HEK293 (cell line): Measurements from ENCODE around the gene TANC1.

Experiments
- CTCF ChIA-PET: fragments of 350-600 bp; formaldehyde crosslinking; extraction: SDS; loops from one replicate; lab custom pipeline; 2021; ENCODE audit warnings: antibody characterized with exemption; lab: Yijun Ruan, JAX
- POLR2A ChIA-PET: fragments of 300-600 bp; formaldehyde crosslinking; extraction: SDS; loops from one replicate; lab custom pipeline; 2020; ENCODE audit warnings: antibody characterized with exemption, inconsistent platforms; lab: Yijun Ruan, JAX
- H3K27ac ChIP-seq: fragments of 200-500 bp; sonication (Bioruptor generic); 2 replicates; pipeline ENCODE4 v1.5.1; 2014; ENCODE audit warnings: low read depth, low read length, control low read depth, inconsistent platforms; ENCODE audit errors: extremely low read depth
- H3K36me3 ChIP-seq, 2 experiments: fragments of 200-500 bp in 1 of 2; sonication (Bioruptor generic) in 1 of 2; 1 replicate in 1 of 2; 2 replicates in 1 of 2; pipeline ENCODE4 v1.5.1; 2014 to 2017; ENCODE audit warnings: inconsistent platforms in 2 of 2, low read length in 2 of 2; ENCODE audit not compliant: control insufficient read depth in 2 of 2, insufficient read depth in 1 of 2
- H3K4me1 ChIP-seq: fragments of 200-500 bp; sonication (Bioruptor generic); 2 replicates; pipeline ENCODE4 v1.5.1; 2014; ENCODE audit warnings: mild to moderate bottlenecking, low read length, inconsistent platforms; ENCODE audit not compliant: control insufficient read depth, insufficient read depth
- H3K4me3 ChIP-seq: 2 replicates; pipeline ENCODE4 v1.5.1; 2011; ENCODE audit warnings: low read depth, mild to moderate bottlenecking, control low read depth, low read length, moderate library complexity
- H3K9me3 ChIP-seq: fragments of 200-500 bp; sonication (Bioruptor generic); 2 replicates; pipeline ENCODE4 v1.5.1; 2014; ENCODE audit warnings: low read depth, low read length, inconsistent platforms; ENCODE audit not compliant: control insufficient read depth, insufficient read depth
- GLI2 ChIP-seq: fragments of 450-650 bp; formaldehyde crosslinking; IDR thresholded peaks from 2 replicates; pipeline ENCODE4; 2017; ENCODE audit warnings: missing biosample characterization, missing genetic modification characterization, low read depth, borderline replicate concordance
- IKZF3 ChIP-seq: fragments of 450-650 bp; IDR thresholded peaks from 2 replicates; pipeline ENCODE4 v1.5.0; 2018; ENCODE audit warnings: missing biosample characterization, mild to moderate bottlenecking, missing genetic modification characterization, moderate library complexity
- KLF16 ChIP-seq: fragments of 450-650 bp; formaldehyde crosslinking; IDR thresholded peaks from 2 replicates; pipeline ENCODE4 v1.5.1; 2017; ENCODE audit warnings: missing biosample characterization, missing genetic modification characterization
- REPIN1 ChIP-seq: fragments of 450-650 bp; formaldehyde crosslinking; IDR thresholded peaks from 2 replicates; pipeline ENCODE4 v1.5.1; 2017; ENCODE audit warnings: missing biosample characterization, missing genetic modification characterization, low read depth
- SCRT2 ChIP-seq: fragments of 450-650 bp; formaldehyde crosslinking; IDR thresholded peaks from 2 replicates; pipeline ENCODE4 v1.5.1; 2016; ENCODE audit warnings: missing biosample characterization, missing genetic modification characterization
- YY1 ChIP-seq: fragments of 450-650 bp; formaldehyde crosslinking; IDR thresholded peaks from 2 replicates; pipeline ENCODE4 v1.5.1; 2018; ENCODE audit warnings: missing biosample characterization, missing genetic modification characterization
- ZNF169 ChIP-seq: fragments of 450-650 bp; formaldehyde crosslinking; IDR thresholded peaks from 2 replicates; pipeline ENCODE4 v1.5.1; 2016; ENCODE audit warnings: missing biosample characterization, missing genetic modification characterization
- ZNF223 ChIP-seq: fragments of 450-650 bp; formaldehyde crosslinking; IDR thresholded peaks from 2 replicates; pipeline ENCODE4 v1.5.1; 2016; ENCODE audit warnings: missing biosample characterization, missing genetic modification characterization
- ZNF274 ChIP-seq, 2 experiments: fragments of 200-500 bp in 1 of 2; fragments of 450-650 bp in 1 of 2; sonication (Bioruptor generic) in 1 of 2; formaldehyde crosslinking in 1 of 2; IDR thresholded peaks; 2 replicates each; pipeline versions ENCODE4 v1.5.1 to v1.6.1; 2014 to 2016; ENCODE audit warnings: borderline replicate concordance in 1 of 2, inconsistent platforms in 1 of 2, low read length in 1 of 2, missing biosample characterization in 1 of 2, missing genetic modification characterization in 1 of 2
- ZNF302 ChIP-seq: fragments of 450-650 bp; formaldehyde crosslinking; IDR thresholded peaks from 2 replicates; pipeline ENCODE4 v1.5.1; 2016; ENCODE audit warnings: missing biosample characterization, missing genetic modification characterization, low read depth
- ZNF624 ChIP-seq: fragments of 450-650 bp; formaldehyde crosslinking; IDR thresholded peaks from 2 replicates; pipeline ENCODE4 v1.5.1; 2017; ENCODE audit warnings: missing biosample characterization, missing genetic modification characterization
- ZNF654 ChIP-seq: fragments of 450-650 bp; formaldehyde crosslinking; IDR thresholded peaks from 2 replicates; pipeline ENCODE4 v1.5.1; 2016; ENCODE audit warnings: low read depth, missing biosample characterization, missing genetic modification characterization
- ZNF677 ChIP-seq: fragments of 450-650 bp; IDR thresholded peaks from 2 replicates; pipeline ENCODE4 v1.5.0; 2018; ENCODE audit warnings: missing biosample characterization, mild to moderate bottlenecking, missing genetic modification characterization, moderate library complexity
- ZNF830 ChIP-seq: fragments of 450-650 bp; IDR thresholded peaks from 2 replicates; pipeline ENCODE4 v1.5.0; 2018; ENCODE audit warnings: missing biosample characterization, missing genetic modification characterization, low read depth, mild to moderate bottlenecking, moderate library complexity
- TF ChIP-seq, protein P1 (sequence below): fragments of 450-650 bp; formaldehyde crosslinking; IDR thresholded peaks from 2 replicates; pipeline ENCODE4 v1.5.1; 2017; ENCODE audit warnings: missing biosample characterization, missing genetic modification characterization
- TF ChIP-seq, protein P2 (sequence below): fragments of 450-650 bp; formaldehyde crosslinking; IDR thresholded peaks from 2 replicates; pipeline ENCODE4 v1.5.1; 2016; ENCODE audit warnings: missing biosample characterization, missing genetic modification characterization, low read depth
- TF ChIP-seq, protein P3 (sequence below): sonication (generic); formaldehyde crosslinking; IDR thresholded peaks from 2 replicates; pipeline ENCODE4 v1.8.1; 2022; ENCODE audit warnings: mild to moderate bottlenecking, moderate library complexity, missing genetic modification reagents
- TF ChIP-seq, protein P4 (sequence below): fragments of 450-650 bp; formaldehyde crosslinking; IDR thresholded peaks from 2 replicates; pipeline ENCODE4 v1.5.1; 2016; ENCODE audit warnings: missing biosample characterization, missing genetic modification characterization, borderline replicate concordance

The TANC1 gene

DNA sequence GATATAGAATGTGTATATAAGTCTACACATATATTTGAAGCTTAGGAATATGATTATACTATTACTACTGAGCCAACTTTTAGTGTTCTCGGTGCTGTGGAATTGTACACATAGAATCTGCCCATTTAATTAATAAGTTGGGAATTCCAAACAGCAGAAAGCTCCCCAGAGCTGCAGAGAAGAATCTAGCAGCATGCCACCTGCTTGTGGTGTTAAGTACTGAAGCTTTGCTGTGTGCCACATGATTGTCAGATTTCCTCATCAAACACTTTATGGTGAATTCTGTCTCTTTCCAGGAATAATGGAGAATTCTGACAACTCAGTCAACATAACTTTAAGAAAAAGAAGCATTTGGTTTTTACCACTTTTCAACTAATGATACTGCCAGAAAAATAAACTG is 200.3 kb downstream of the TANC1 start:
- peaks cover 9 to 57% of the 10 kb centered on the region in 2 experiments for H3K36me3 ChIP-seq
- CTCF ChIA-PET: interaction anchor here (0.6 to 0.9 kb wide), 2 partner anchors 12 to 849 kb away, joined by 3 read pairs; no protein-coding TSS in a partner anchor

DNA sequence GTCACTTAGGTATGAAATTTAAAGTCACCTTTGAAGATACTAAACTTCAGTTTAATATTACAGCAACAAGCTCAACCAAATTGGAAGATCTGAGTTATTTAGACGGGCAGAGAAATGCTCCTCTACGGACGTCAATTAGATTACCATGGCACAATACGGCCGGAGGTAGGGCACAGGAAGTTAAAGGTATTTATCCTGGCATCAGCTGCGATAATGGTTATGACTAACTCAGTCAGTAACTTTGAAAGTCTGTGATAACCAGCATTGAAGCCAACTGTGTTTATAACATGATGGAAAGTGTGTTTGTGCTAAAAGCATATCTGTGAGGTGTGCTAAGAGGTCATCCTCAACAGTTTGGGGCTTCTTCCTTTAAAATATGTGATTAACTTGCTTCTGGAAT is 200.7 kb downstream of the TANC1 start:
- Histone ChIP-seq H3K4me1 (no peaks in the 10 kb centered on the region), H3K27ac (no peak overlapping the region)
- ChIA-PET POLR2A (interaction anchor here (0.6 kb wide), 1 partner anchor 57 kb away, joined by 4 read pairs; no protein-coding TSS in a partner anchor), CTCF (interaction anchor here (0.6 to 0.9 kb wide), 3 partner anchors 11 to 849 kb away, joined by 3 to 5 read pairs (median 3); no protein-coding TSS in a partner anchor)
- TF ChIP-seq ZNF830 (no peak), REPIN1 (tag by site-specific recombination) (no peak), ZNF677 (tag by site-specific recombination) (no peak)
- TF ChIP-seq, all 188 proteins: peak for 0
- H3K4me3 ChIP-seq: no peak overlapping the region
- H3K9me3 ChIP-seq: no peaks in the 10 kb centered on the region
- H3K36me3 ChIP-seq: peaks cover 9 to 62% of the 10 kb centered on the region in 2 experiments

More for the DNA sequence above, 200.3 kb downstream of the TANC1 start:
- TF ChIP-seq ZNF654 (no peak), ZNF624 (tag by site-specific recombination) (no peak), ZNF302 (no peak), IKZF3 (tag by site-specific recombination) (no peak), SCRT2 (tag by site-specific recombination) (no peak), ZNF274 (IDR thresholded peaks at IDR 0.05; ENCODE audit: low read length) (no peak), ZNF274 (tag by site-specific recombination; IDR thresholded peaks at IDR 0.05; ENCODE audit: borderline replicate concordance) (no peak), GLI2 (tag by site-specific recombination) (no peak), ZNF169 (tag by site-specific recombination) (no peak), YY1 (tag by site-specific recombination) (no peak), KLF16 (no peak), ZNF223 (tag by site-specific recombination) (no peak)
- TF ChIP-seq, protein P1, sequence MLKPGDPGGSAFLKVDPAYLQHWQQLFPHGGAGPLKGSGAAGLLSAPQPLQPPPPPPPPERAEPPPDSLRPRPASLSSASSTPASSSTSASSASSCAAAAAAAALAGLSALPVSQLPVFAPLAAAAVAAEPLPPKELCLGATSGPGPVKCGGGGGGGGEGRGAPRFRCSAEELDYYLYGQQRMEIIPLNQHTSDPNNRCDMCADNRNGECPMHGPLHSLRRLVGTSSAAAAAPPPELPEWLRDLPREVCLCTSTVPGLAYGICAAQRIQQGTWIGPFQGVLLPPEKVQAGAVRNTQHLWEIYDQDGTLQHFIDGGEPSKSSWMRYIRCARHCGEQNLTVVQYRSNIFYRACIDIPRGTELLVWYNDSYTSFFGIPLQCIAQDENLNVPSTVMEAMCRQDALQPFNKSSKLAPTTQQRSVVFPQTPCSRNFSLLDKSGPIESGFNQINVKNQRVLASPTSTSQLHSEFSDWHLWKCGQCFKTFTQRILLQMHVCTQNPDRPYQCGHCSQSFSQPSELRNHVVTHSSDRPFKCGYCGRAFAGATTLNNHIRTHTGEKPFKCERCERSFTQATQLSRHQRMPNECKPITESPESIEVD (tag by site-specific recombination): no peak
- TF ChIP-seq, protein P2, sequence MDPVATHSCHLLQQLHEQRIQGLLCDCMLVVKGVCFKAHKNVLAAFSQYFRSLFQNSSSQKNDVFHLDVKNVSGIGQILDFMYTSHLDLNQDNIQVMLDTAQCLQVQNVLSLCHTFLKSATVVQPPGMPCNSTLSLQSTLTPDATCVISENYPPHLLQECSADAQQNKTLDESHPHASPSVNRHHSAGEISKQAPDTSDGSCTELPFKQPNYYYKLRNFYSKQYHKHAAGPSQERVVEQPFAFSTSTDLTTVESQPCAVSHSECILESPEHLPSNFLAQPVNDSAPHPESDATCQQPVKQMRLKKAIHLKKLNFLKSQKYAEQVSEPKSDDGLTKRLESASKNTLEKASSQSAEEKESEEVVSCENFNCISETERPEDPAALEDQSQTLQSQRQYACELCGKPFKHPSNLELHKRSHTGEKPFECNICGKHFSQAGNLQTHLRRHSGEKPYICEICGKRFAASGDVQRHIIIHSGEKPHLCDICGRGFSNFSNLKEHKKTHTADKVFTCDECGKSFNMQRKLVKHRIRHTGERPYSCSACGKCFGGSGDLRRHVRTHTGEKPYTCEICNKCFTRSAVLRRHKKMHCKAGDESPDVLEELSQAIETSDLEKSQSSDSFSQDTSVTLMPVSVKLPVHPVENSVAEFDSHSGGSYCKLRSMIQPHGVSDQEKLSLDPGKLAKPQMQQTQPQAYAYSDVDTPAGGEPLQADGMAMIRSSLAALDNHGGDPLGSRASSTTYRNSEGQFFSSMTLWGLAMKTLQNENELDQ (tag by site-specific recombination): no peak
- TF ChIP-seq, protein P3, sequence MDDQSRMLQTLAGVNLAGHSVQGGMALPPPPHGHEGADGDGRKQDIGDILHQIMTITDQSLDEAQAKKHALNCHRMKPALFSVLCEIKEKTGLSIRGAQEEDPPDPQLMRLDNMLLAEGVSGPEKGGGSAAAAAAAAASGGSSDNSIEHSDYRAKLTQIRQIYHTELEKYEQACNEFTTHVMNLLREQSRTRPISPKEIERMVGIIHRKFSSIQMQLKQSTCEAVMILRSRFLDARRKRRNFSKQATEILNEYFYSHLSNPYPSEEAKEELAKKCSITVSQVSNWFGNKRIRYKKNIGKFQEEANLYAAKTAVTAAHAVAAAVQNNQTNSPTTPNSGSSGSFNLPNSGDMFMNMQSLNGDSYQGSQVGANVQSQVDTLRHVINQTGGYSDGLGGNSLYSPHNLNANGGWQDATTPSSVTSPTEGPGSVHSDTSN (CRISPR knock-in tag): no peak
- TF ChIP-seq, protein P4, sequence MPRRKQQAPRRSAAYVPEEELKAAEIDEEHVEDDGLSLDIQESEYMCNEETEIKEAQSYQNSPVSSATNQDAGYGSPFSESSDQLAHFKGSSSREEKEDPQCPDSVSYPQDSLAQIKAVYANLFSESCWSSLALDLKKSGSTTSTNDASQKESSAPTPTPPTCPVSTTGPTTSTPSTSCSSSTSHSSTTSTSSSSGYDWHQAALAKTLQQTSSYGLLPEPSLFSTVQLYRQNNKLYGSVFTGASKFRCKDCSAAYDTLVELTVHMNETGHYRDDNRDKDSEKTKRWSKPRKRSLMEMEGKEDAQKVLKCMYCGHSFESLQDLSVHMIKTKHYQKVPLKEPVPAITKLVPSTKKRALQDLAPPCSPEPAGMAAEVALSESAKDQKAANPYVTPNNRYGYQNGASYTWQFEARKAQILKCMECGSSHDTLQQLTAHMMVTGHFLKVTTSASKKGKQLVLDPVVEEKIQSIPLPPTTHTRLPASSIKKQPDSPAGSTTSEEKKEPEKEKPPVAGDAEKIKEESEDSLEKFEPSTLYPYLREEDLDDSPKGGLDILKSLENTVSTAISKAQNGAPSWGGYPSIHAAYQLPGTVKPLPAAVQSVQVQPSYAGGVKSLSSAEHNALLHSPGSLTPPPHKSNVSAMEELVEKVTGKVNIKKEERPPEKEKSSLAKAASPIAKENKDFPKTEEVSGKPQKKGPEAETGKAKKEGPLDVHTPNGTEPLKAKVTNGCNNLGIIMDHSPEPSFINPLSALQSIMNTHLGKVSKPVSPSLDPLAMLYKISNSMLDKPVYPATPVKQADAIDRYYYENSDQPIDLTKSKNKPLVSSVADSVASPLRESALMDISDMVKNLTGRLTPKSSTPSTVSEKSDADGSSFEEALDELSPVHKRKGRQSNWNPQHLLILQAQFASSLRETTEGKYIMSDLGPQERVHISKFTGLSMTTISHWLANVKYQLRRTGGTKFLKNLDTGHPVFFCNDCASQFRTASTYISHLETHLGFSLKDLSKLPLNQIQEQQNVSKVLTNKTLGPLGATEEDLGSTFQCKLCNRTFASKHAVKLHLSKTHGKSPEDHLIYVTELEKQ (tag by site-specific recombination): no peak
- POLR2A ChIA-PET: no interaction called here
- no peak overlapping the region for H3K27ac ChIP-seq
- H3K4me1 ChIP-seq: no peaks in the 10 kb centered on the region
- H3K9me3 ChIP-seq: no peaks in the 10 kb centered on the region
- H3K4me3 ChIP-seq: no peak overlapping the region
